Measurements from ENCODE around the gene SPRR2B.

GRCh38 chr1:153087652-153088051 lies 16.2 kb upstream of the SPRR2B start:
- no peak for TF ChIP-seq EZH2 (optimal IDR thresholded peaks at IDR 0.05; ENCODE audit: low read depth, low read length)
- TF ChIP-seq, protein P1, sequence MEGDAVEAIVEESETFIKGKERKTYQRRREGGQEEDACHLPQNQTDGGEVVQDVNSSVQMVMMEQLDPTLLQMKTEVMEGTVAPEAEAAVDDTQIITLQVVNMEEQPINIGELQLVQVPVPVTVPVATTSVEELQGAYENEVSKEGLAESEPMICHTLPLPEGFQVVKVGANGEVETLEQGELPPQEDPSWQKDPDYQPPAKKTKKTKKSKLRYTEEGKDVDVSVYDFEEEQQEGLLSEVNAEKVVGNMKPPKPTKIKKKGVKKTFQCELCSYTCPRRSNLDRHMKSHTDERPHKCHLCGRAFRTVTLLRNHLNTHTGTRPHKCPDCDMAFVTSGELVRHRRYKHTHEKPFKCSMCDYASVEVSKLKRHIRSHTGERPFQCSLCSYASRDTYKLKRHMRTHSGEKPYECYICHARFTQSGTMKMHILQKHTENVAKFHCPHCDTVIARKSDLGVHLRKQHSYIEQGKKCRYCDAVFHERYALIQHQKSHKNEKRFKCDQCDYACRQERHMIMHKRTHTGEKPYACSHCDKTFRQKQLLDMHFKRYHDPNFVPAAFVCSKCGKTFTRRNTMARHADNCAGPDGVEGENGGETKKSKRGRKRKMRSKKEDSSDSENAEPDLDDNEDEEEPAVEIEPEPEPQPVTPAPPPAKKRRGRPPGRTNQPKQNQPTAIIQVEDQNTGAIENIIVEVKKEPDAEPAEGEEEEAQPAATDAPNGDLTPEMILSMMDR (IDR thresholded peaks at IDR 0.05; ENCODE audit: low read length), result no peak

Measured in MM.1S (cell line).